NCI-H1436 (cell line): ENCODE measurements around the gene APC2.
"Not testable (repeated sequence)": the region's sequence is repeated elsewhere in the genome, so short reads cannot be mapped to it uniquely, and the experiment has no call there.

Experiments used
- DNase-seq: peaks from one replicate; lab custom pipeline; 2025; lab: John Stamatoyannopoulos, UW

The APC2 gene

DNA sequence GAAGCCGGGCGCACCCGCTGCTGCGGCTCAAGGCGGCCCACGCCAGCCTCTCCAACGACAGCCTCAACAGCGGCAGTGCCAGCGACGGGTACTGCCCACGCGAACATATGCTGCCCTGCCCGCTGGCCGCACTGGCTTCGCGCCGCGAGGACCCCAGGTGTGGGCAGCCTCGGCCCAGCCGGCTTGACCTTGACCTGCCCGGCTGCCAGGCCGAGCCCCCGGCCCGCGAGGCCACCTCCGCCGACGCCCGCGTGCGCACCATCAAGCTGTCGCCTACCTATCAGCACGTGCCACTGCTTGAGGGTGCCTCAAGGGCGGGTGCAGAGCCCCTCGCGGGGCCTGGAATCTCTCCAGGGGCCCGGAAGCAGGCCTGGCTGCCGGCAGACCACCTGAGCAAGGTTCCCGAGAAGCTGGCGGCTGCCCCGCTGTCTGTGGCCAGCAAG lies 16.1 kb downstream of the APC2 start:
- DNase-seq = no peak

- no peak for DNase-seq
Observed at GRCh38 chr19:1466461-1467214, 16.7 kb downstream of the APC2 start.

DNA sequence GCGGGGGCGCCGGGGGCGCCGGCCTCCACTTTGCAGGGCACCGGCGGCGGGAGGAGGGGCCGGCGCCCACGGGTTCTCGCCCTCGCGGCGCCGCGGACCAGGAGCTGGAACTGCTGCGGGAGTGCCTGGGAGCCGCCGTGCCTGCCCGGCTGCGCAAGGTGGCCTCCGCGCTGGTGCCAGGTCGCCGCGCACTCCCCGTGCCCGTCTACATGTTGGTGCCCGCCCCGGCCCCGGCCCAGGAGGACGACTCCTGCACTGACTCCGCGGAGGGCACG lies 17.2 kb downstream of the APC2 start:
- DNase-seq = no peak

GRCh38 chr19:1467490-1468273 lies 17.8 kb downstream of the APC2 start:
- DNase-seq = no peak

GRCh38 chr19:1468274-1468820 lies 18.4 kb downstream of the APC2 start:
- DNase-seq = no peak

- no peak for DNase-seq
Observed at GRCh38 chr19:1468821-1469254, 18.9 kb downstream of the APC2 start.

- no peak for DNase-seq
Observed at GRCh38 chr19:1469255-1470054, 19.5 kb downstream of the APC2 start.

- DNase-seq = no peak
Observed at GRCh38 chr19:1470055-1470304, 20.1 kb downstream of the APC2 start.

DNA sequence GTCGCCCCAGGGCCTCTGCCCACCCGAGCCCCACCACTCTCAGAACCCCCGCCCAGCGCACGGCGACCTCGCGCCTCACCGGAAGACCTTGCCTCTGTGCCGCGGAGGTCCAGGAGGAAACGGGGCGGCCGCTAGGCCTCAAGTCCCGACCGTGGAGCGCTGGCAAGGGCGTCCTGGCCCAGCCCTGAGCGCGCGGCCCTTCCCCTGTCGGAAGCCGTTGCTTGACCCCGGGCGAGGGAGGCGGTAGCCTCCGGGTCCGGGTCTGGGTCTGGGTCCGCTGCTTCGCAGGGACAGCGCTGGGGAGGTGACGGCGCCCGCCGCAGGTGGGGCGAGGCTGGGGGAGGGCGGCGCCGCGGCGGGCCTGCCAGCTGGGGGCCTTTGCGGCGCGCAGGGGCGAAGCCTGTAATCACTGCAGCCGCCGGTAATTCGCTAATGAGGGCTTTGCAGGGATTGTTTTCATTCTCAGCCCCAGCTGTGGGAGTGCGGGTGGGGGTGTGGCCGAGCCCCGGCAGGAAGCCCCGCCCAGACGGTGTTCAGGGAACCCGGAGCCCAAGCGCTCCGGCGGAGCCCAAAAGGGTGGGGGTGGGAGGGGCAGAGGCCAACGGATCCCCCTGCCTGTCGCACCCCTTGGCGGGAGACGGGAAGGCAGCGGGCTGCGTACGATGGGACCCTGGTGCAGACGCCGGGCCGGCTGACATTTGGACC lies 20.5 kb downstream of the APC2 start:
- peak; percentile 80 for DNase-seq

DNA sequence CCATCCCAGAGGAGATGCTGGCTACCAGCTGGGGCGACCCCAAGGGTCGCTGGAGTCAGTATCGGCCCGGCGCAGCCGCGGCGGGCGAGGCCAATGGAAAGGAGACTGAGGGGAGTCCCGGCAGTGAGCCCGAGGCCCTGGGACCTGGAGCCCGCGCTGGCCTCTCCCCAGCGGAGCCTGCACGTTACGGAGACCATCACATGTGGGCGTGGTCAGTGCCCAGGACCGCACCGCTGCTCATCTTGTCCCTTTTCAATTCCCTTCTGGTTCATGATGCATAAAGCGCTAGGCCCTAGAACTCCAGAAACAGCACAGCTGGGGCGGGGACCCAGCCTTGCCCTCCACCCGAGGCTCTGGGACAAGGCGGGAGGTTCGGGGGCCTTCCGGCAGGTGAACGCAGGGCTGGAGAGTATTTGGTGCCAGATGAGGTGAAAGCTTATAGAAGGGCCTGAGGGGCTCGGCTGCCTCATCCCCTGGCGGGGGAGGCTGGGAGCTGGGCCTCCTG lies 21.1 kb downstream of the APC2 start:
- no peak for DNase-seq

DNA sequence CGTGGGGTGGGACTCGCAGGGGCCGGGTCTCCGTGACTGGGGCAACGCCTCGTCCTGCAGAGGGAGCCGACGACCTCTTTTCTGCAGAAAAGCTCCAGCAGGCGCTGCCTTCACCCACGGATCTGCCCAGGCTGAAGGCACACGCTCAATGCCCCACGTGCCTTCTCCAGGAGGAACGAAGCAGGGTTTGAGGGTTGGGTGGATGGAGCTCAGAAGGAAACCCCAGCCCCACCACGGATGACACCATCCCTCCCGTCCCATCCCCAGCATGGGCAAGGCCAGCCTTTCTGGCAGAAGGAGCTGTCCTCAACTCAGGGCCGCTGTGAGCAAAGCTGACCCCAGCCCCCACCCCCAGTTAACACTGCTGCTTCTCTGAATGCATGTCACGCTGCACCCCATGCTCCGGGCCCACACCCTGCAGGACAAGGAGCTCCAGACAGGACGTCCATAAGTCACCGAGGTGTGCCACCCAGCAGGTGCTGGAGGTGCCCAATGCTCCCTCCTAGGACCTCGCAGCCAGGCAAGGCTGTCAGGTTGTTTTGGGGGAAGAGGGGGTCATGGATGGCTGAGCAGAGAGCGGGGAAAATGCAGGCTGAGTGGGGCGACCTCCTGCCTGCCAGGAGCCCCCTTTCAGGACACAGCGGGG lies 21.7 kb downstream of the APC2 start:
- DNase-seq = no peak

- no peak for DNase-seq
Observed at GRCh38 chr19:1472231-1473084, 22.5 kb downstream of the APC2 start.

GRCh38 chr19:1473085-1473851 lies 23.3 kb downstream of the APC2 start:
- no peak for DNase-seq

GRCh38 chr19:1474011-1474764 lies 24.3 kb downstream of the APC2 start:
- no peak for DNase-seq

DNA sequence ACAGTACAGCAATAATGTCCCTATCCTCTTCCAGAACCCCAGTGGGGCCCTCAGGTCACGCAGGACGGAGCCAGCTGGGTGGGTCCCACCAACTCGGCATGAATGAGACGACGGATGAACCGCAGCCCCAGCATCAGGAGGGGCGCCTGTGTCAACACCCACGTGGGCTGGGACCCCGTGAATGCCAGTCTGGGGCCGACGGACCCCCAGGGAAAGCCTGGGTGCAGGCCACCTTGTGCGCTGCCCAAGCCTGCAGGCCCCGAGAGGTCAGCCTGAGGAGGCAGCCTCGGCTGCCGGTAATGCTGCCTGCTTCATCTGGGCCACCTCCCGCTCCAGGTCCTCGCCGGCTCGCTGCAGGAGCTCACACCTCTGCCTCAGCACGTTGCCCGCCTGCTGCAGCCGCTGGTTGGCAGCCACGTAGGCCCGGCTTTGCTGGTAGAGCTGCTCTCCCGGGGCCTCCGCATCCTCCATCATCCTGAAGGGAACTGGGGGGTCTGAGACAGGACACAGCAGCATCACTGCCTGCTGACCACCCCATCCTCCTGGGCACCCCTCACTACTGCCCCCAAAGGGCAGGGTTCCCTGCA lies 24.9 kb downstream of the APC2 start:
- no peak for DNase-seq

- DNase-seq = no peak
Observed at GRCh38 chr19:1475751-1476437, 26.0 kb downstream of the APC2 start.

DNA sequence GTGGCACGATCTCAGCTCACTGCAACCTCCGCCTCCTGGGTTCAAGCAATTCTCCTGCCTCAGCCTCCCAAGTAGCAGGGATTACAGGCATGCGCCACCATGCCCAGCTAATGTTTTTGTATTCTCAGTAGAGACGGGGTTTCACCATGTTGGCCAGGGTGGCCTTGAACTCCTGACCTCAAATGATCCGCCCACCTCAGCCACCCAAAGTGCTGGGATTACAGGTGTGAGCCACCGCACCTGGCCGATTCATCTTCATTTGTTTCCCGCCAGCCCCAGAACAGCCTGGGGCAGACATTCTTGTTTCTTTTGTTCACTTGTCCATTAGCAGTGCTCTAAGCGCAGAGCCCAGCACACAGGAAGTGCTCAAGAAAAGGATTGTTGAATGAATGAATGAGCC lies 27.1 kb downstream of the APC2 start:
- not testable (repeated sequence) for DNase-seq
